NCI-H82 treated with DMSO at 0.1 percent for 48 hours (cell line): ENCODE data around the gene CYP3A4.
"Not testable (repeated sequence)": the region's sequence is repeated elsewhere in the genome, so short reads cannot be mapped to it uniquely, and the experiment has no call there.

Experiments used
- DNase-seq: peaks from one replicate; lab custom pipeline; 2025; ENCODE audit not compliant: unreplicated experiment; lab: John Stamatoyannopoulos, UW

The CYP3A4 gene

GRCh38 chr7:99784007-99784406, at the start of gene CYP3A4:
Gene CYP3A4, minus strand, starts transcription at chr7:99784184. Its CDS starts 103 bp downstream, at chr7:99784081.
- no peak for DNase-seq

- no peak for DNase-seq
Observed at GRCh38 chr7:99833289-99833877, 49.4 kb upstream of the CYP3A4 start.

GRCh38 chr7:99831595-99831994, 47.6 kb upstream of the CYP3A4 start:
- DNase-seq, result no peak

- DNase-seq, result no peak
Observed at GRCh38 chr7:99829524-99830160, 45.7 kb upstream of the CYP3A4 start.

- no peak for DNase-seq
Observed at GRCh38 chr7:99828811-99829210, 44.8 kb upstream of the CYP3A4 start.

- no peak for DNase-seq
Observed at GRCh38 chr7:99827040-99827778, 43.2 kb upstream of the CYP3A4 start.

- DNase-seq, result no peak
Observed at GRCh38 chr7:99825873-99826272, 41.9 kb upstream of the CYP3A4 start.

- DNase-seq, result no peak
Observed at GRCh38 chr7:99825452-99825851, 41.5 kb upstream of the CYP3A4 start.

GRCh38 chr7:99824091-99824490, 40.1 kb upstream of the CYP3A4 start:
- DNase-seq, result no peak

GRCh38 chr7:99822731-99823718, 39.0 kb upstream of the CYP3A4 start:
- no peak for DNase-seq

- no peak for DNase-seq
Observed at GRCh38 chr7:99820408-99821027, 36.5 kb upstream of the CYP3A4 start.

- DNase-seq, result no peak
Observed at GRCh38 chr7:99808766-99809165, 24.8 kb upstream of the CYP3A4 start.

- DNase-seq, result no peak
Observed at GRCh38 chr7:99806839-99807478, 23.0 kb upstream of the CYP3A4 start.

- DNase-seq, result no peak
Observed at GRCh38 chr7:99805641-99806040, 21.7 kb upstream of the CYP3A4 start.

- DNase-seq, result not testable (repeated sequence)
Observed at GRCh38 chr7:99803118-99803517, 19.1 kb upstream of the CYP3A4 start.

GRCh38 chr7:99801407-99801806, 17.4 kb upstream of the CYP3A4 start:
- DNase-seq, result not testable (repeated sequence)

GRCh38 chr7:99798972-99799371, 15.0 kb upstream of the CYP3A4 start:
- DNase-seq, result no peak

GRCh38 chr7:99795864-99796263, 11.9 kb upstream of the CYP3A4 start:
- not testable (repeated sequence) for DNase-seq

- DNase-seq, result no peak
Observed at GRCh38 chr7:99794585-99795502, 10.9 kb upstream of the CYP3A4 start.
